Measurements from ENCODE around the gene POSTN.

Gene POSTN

DNA sequence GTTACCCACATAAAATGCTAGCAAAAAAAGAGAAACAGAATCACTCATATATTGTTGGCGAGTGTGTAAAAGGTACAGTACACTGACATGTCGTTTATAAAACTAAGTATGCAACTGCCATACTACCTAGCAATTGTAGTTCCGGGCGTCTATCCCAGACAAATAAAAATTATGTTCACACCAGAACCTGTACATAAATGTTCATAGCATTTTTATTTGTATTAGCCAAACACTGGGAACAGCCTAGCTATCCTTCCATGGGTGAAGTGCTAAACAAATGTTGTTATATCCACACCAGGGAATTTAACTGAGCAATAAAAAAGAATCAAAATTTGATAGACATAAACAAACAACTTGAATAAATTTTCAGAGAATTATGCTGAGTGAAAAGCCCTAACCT, 28.9 kb upstream of the POSTN start:
- H3K27ac ChIP-seq (ENCODE audit: low read length) = no peak overlapping the region
- no peaks in the 10 kb centered on the region for H3K27me3 ChIP-seq (ENCODE audit: low read depth, low read length)
- H3K4me3 ChIP-seq (ENCODE audit: low read length) = no peak overlapping the region
- no peak overlapping the region for H3K9ac ChIP-seq (ENCODE audit: low read length)
- H3K36me3 ChIP-seq (replicated peaks; ENCODE audit: low read depth, low read length) = no peaks in the 10 kb centered on the region
- H2AFZ ChIP-seq (ENCODE audit: low read depth, low read length) = no peak overlapping the region
- H3K79me2 ChIP-seq (ENCODE audit: low read length) = no peaks in the 10 kb centered on the region
- H3K4me1 ChIP-seq (ENCODE audit: low read length) = no peaks in the 10 kb centered on the region
- H4K20me1 ChIP-seq (ENCODE audit: insufficient read depth, low read length) = no peaks in the 10 kb centered on the region
- TF ChIP-seq, protein P1, sequence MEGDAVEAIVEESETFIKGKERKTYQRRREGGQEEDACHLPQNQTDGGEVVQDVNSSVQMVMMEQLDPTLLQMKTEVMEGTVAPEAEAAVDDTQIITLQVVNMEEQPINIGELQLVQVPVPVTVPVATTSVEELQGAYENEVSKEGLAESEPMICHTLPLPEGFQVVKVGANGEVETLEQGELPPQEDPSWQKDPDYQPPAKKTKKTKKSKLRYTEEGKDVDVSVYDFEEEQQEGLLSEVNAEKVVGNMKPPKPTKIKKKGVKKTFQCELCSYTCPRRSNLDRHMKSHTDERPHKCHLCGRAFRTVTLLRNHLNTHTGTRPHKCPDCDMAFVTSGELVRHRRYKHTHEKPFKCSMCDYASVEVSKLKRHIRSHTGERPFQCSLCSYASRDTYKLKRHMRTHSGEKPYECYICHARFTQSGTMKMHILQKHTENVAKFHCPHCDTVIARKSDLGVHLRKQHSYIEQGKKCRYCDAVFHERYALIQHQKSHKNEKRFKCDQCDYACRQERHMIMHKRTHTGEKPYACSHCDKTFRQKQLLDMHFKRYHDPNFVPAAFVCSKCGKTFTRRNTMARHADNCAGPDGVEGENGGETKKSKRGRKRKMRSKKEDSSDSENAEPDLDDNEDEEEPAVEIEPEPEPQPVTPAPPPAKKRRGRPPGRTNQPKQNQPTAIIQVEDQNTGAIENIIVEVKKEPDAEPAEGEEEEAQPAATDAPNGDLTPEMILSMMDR (IDR thresholded peaks at IDR 0.05; ENCODE audit: low read depth, low read length) = no peak
- no peak for TF ChIP-seq EZH2phosphoT487 (IDR thresholded peaks at IDR 0.05; ENCODE audit: low read depth)
- no peak overlapping the region for H3K4me2 ChIP-seq (ENCODE audit: low read length)
- no peaks in the 10 kb centered on the region for H3K9me3 ChIP-seq (ENCODE audit: insufficient read depth, low read length)

DNA sequence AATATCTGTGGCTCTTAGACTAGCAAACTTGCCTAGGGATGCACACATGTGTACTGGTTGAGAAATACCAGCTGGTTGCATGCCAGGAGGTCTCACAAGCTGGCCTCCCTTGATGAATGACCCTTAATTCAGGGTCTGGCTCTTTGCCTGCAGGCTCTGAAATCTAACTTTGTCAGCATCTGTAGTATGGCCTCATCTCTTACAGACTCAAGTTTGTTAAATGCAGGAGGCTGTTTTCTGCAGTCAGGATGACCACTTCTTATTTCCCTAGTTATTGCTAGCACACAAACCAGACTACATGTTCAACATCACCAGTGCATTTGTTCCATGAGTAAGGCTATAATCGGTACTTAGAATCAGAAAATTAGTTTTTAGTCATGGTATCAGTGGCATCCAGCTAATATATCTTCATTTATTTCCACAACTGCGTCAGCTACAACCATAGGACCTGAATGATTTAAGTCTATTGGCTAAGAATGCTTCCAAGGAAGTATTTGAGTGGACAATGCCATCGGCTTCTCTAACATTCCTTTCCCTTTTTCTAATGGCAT, 23.3 kb upstream of the POSTN start:
- Histone ChIP-seq H3K9ac (ENCODE audit: low read length) (no peak overlapping the region), H3K79me2 (ENCODE audit: low read length) (no peaks in the 10 kb centered on the region), H3K27me3 (ENCODE audit: low read depth, low read length) (peaks cover 3% of the 10 kb centered on the region; the same call in 1 of the 2 replicates), H2AFZ (ENCODE audit: low read depth, low read length) (no peak overlapping the region), H4K20me1 (ENCODE audit: insufficient read depth, low read length) (no peaks in the 10 kb centered on the region), H3K36me3 (replicated peaks; ENCODE audit: low read depth, low read length) (no peaks in the 10 kb centered on the region), H3K27ac (ENCODE audit: low read length) (no peak overlapping the region), H3K4me3 (ENCODE audit: low read length) (no peak overlapping the region), H3K9me3 (ENCODE audit: insufficient read depth, low read length) (no peaks in the 10 kb centered on the region), H3K4me2 (ENCODE audit: low read length) (no peak overlapping the region), H3K4me1 (ENCODE audit: low read length) (no peaks in the 10 kb centered on the region)
- TF ChIP-seq EZH2phosphoT487 (IDR thresholded peaks at IDR 0.05; ENCODE audit: low read depth) = no peak
- TF ChIP-seq, protein P1 (IDR thresholded peaks at IDR 0.05; ENCODE audit: low read depth, low read length) = no peak

DNA sequence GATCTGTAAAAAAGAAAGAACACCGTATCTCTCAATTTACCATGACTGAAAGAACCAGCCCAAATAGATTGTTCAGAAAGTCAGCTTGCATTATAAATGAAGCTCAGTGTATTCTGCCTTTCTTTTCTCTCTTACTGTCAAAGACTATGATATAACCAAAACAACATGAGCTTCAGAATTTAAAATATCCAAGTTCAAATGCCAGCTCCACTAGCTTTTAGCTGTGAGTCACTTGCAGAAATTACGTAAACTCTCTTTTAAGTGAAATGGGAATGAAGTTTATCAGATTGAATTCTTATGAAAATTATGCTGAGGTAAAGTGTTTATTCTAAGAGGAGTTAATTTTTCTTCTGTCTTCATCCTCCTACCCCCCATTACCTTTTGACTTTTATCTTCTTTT, 20.0 kb upstream of the POSTN start:
- Histone ChIP-seq H3K27ac (ENCODE audit: low read length) (no peak overlapping the region), H3K4me2 (ENCODE audit: low read length) (no peak overlapping the region), H3K9ac (ENCODE audit: low read length) (no peak overlapping the region), H3K36me3 (replicated peaks; ENCODE audit: low read depth, low read length) (no peaks in the 10 kb centered on the region), H3K4me1 (ENCODE audit: low read length) (no peaks in the 10 kb centered on the region), H2AFZ (ENCODE audit: low read depth, low read length) (no peak overlapping the region), H3K27me3 (ENCODE audit: low read depth, low read length) (peaks cover 5% of the 10 kb centered on the region), H4K20me1 (ENCODE audit: insufficient read depth, low read length) (no peaks in the 10 kb centered on the region), H3K4me3 (ENCODE audit: low read length) (no peak overlapping the region), H3K9me3 (ENCODE audit: insufficient read depth, low read length) (no peaks in the 10 kb centered on the region), H3K79me2 (ENCODE audit: low read length) (no peaks in the 10 kb centered on the region)
- TF ChIP-seq, protein P1 (IDR thresholded peaks at IDR 0.05; ENCODE audit: low read depth, low read length) = no peak
- no peak for TF ChIP-seq EZH2phosphoT487 (IDR thresholded peaks at IDR 0.05; ENCODE audit: low read depth)

DNA sequence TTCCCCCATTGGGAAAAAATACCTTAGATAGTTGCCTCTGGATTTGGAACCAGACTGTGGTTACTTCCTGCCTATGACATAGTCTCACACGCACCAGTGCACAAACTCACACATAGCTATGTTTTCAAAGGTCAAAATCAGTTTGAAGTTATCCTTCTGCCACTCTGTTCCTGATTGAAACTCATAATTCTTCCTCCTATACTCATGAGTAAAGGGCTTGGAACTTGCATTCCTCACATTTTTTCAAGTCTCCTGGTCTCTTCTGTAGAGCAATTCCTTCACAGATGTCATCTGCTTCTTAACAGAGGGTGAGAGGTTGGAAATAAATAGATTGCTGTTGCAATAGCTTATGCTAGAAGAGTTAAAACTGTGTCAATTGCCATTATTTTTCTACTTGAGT, 18.6 kb upstream of the POSTN start:
- Histone ChIP-seq H3K36me3 (replicated peaks; ENCODE audit: low read depth, low read length) (no peaks in the 10 kb centered on the region), H3K79me2 (ENCODE audit: low read length) (no peaks in the 10 kb centered on the region), H3K4me3 (ENCODE audit: low read length) (no peak overlapping the region), H3K4me1 (ENCODE audit: low read length) (no peaks in the 10 kb centered on the region), H3K27ac (ENCODE audit: low read length) (no peak overlapping the region), H3K4me2 (ENCODE audit: low read length) (no peak overlapping the region), H3K27me3 (ENCODE audit: low read depth, low read length) (peaks cover 5% of the 10 kb centered on the region), H3K9ac (ENCODE audit: low read length) (no peak overlapping the region), H4K20me1 (ENCODE audit: insufficient read depth, low read length) (no peaks in the 10 kb centered on the region), H2AFZ (ENCODE audit: low read depth, low read length) (no peak overlapping the region), H3K9me3 (ENCODE audit: insufficient read depth, low read length) (no peaks in the 10 kb centered on the region)
- TF ChIP-seq EZH2phosphoT487 (IDR thresholded peaks at IDR 0.05; ENCODE audit: low read depth) = no peak
- TF ChIP-seq, protein P1 (IDR thresholded peaks at IDR 0.05; ENCODE audit: low read depth, low read length) = no peak

Data from OCI-LY3 (cell line).